Kidney capillary endothelial cell (primary cell): ENCODE results near the gene SLC25A4.
"Not testable (repeated sequence)": the region's sequence is repeated elsewhere in the genome, so short reads cannot be mapped to it uniquely, and the experiment has no call there.

Source experiments
- DNase-seq: peaks from one replicate; pipeline ENCODE4 v3.0.0-alpha.2; 2018; ENCODE audit warnings: low spot score

Gene SLC25A4

GRCh38 chr4:185183622-185184281 is 40.7 kb downstream of the SLC25A4 start:
- DNase-seq: peak; percentile 85

GRCh38 chr4:185186769-185187168 is 43.7 kb downstream of the SLC25A4 start:
- DNase-seq: no peak

- DNase-seq: no peak
These were observed 46.7 kb downstream of the SLC25A4 start for GRCh38 chr4:185189606-185190305.

GRCh38 chr4:185190306-185190856 is 47.3 kb downstream of the SLC25A4 start:
- no peak for DNase-seq

- DNase-seq: no peak
These were observed 49.0 kb downstream of the SLC25A4 start for GRCh38 chr4:185192059-185192458.

- DNase-seq: no peak
These were observed 52.1 kb downstream of the SLC25A4 start for GRCh38 chr4:185194924-185195888.

GRCh38 chr4:185196437-185196836 is 53.4 kb downstream of the SLC25A4 start:
- no peak for DNase-seq

- DNase-seq: not testable (repeated sequence)
These were observed 55.1 kb downstream of the SLC25A4 start for GRCh38 chr4:185198189-185198588.
